GM12875 (cell line): Measurements from ENCODE around the gene VPS13D.

Experiments
- H3K4me3 ChIP-seq: one replicate; pipeline ENCODE4 v1.5.1; 2011; ENCODE audit warnings: low read depth, low read length, control low read depth
- TF ChIP-seq, protein P1 (sequence below): IDR thresholded peaks from 2 replicates; pipeline ENCODE4 v1.5.1; 2011; ENCODE audit warnings: low read depth, mild to moderate bottlenecking, control low read depth, inconsistent platforms, low read length, moderate library complexity, borderline replicate concordance; ENCODE audit not compliant: insufficient read depth

The VPS13D gene

DNA sequence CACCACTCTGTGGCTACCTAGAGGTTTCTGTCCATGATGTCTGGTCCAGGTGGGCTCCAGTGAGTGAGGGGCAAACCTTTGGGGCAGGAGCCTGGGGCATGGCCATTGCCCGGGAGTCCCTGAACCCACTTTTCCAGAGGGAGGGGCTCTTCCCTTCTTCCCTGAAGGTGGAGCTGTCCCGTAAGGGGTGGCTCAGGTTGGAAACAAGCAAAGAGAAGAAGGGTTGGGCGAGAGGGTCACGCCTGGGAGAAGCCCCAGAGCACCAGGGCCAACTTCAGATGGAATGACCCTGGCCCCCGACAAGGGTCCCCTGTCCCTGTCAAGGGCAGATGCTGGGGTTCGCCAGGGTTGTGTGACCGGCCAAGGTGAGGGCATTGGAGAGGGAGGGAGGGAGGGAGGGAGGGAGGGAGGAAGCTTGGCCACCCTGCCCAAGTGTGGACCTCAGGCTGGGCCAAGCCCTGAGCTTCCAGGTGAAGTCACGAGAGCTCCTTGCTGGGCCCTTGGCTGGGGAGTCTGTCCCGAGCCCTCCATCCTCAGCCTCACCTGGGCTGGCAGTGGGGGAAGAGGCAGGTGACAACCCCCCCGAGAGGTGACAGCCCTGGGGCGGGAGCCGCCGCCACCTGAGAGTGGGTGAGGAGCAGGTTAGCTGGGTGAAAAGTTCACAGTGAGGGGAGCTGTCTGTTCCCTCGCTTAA, 318.6 kb downstream of the VPS13D start:
- no peak overlapping the region for H3K4me3 ChIP-seq
- TF ChIP-seq, protein P1, sequence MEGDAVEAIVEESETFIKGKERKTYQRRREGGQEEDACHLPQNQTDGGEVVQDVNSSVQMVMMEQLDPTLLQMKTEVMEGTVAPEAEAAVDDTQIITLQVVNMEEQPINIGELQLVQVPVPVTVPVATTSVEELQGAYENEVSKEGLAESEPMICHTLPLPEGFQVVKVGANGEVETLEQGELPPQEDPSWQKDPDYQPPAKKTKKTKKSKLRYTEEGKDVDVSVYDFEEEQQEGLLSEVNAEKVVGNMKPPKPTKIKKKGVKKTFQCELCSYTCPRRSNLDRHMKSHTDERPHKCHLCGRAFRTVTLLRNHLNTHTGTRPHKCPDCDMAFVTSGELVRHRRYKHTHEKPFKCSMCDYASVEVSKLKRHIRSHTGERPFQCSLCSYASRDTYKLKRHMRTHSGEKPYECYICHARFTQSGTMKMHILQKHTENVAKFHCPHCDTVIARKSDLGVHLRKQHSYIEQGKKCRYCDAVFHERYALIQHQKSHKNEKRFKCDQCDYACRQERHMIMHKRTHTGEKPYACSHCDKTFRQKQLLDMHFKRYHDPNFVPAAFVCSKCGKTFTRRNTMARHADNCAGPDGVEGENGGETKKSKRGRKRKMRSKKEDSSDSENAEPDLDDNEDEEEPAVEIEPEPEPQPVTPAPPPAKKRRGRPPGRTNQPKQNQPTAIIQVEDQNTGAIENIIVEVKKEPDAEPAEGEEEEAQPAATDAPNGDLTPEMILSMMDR: no peak

DNA sequence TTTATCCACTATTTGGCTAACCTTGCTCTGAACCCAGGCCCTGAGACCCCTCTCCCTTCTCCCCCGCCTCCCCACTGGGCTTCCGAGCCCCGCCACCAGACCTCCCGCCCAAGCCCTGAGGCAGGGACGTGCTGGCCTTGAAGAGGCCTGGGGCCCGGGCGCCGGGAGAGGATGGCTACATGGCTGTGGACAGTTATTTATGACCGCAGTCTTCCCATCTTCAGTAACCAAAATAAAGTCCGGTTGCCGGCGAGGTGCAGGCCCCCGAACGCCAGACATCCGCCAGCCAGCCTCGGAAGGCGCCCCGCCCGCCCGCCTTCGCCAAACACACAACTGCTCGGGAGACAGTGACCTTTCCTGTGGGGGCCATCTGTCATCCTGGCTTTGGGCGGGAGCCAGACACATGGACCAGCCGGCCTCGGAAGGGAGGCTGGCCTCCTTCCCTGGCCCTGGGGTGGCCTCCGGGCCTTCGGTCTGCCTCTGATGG, 319.2 kb downstream of the VPS13D start:
- TF ChIP-seq, protein P1: no peak
- no peak overlapping the region for H3K4me3 ChIP-seq

DNA sequence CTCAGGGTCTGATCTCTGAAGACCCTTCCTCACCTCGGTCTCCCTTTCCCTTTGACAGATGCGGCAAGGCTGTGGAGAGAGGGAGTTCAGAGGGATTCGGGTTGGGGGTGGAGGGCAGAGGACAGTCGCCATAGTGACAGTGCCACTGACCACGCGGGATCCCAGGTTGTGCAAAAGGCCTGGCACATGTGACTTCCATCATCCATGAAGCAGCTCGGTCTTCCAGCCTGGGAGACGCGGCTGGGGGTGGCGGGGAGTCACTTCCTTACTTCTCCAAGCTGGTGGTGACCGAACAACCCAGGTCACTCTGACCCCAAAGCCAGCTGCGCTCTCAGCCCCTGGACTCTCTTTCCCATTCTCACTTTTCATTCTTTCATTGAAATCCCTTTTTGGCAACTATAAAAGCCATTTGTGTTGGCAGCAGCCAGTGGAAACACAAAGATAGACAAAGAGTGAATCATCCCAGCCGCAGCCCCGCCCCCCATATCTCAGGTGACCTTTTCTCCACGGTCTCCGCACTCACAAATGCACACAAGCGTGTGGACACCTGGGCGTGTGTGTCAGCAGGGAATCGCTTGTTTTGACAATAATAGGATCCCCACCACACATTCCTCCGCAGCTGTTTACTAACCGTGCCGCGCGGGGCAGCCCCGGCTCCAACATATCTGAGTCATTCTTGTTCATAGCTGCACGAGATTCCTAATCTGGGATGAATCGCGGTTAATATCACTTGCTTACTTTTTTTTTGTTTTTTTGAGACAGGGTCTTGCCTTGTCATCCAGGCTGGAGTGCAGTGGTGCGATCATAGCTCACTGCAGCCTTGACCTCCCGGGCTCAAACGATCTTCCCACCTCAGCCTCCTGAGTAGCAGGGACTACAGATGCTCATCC, 319.9 kb downstream of the VPS13D start:
- TF ChIP-seq, protein P1: no peak
- H3K4me3 ChIP-seq: no peak overlapping the region

DNA sequence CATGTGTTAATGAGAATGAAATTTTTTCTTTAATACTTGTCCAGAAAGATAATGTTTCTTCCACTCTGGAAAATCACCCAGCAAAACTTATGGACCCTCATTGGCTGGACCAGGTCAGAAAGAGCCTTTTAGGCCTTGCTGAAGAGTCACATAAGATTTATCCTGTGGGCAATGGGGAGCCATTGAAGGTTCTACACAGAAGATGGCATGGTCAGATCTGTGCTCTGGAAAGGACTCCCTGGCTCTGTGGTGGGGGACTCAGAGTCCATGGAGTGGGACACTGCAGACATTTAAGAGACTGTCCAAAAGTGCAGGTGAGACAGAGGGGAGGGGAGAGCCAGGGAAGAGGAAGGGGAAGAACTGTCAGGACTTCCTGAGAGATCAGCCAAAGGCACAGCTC, 321.8 kb downstream of the VPS13D start:
- no peak overlapping the region for H3K4me3 ChIP-seq
- TF ChIP-seq, protein P1: no peak

DNA sequence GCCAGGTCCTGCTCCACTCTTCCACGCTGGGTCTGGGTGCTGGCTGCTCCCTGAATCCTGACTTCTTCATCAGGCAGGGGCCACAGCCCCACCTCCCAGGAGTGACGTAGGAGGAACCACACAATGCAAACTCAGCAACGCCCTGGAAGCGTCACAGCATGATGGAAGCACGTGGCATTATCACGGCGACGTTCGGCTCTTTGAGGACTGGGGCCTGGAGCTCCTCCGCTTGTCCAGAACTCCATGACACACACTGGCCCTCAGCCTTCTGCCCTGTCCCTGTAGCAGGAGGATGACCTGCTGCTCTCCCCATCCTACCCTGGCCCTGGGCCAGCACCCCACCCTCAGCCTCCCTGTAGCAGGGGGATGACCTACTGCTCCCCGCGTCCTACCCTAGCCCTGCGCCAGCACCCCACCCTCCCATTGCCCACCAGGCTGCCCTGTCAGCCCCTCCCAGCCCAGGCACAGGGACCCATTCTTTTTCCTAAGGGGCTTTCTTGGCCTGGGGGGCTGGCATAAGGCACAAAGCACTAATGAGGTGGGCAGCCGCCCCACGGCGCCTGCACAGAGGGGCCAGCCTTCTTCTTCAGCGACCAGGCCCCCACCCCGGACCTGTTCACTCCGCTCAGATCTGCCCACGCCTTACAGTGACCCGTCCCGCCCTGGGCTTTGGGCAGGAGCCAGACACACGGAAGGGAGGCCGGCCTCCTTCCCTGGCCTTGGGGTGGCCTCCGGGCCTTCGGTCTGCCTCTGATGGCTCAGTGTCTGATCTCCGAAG, 322.5 kb downstream of the VPS13D start:
- TF ChIP-seq, protein P1: no peak
- H3K4me3 ChIP-seq: no peak overlapping the region

DNA sequence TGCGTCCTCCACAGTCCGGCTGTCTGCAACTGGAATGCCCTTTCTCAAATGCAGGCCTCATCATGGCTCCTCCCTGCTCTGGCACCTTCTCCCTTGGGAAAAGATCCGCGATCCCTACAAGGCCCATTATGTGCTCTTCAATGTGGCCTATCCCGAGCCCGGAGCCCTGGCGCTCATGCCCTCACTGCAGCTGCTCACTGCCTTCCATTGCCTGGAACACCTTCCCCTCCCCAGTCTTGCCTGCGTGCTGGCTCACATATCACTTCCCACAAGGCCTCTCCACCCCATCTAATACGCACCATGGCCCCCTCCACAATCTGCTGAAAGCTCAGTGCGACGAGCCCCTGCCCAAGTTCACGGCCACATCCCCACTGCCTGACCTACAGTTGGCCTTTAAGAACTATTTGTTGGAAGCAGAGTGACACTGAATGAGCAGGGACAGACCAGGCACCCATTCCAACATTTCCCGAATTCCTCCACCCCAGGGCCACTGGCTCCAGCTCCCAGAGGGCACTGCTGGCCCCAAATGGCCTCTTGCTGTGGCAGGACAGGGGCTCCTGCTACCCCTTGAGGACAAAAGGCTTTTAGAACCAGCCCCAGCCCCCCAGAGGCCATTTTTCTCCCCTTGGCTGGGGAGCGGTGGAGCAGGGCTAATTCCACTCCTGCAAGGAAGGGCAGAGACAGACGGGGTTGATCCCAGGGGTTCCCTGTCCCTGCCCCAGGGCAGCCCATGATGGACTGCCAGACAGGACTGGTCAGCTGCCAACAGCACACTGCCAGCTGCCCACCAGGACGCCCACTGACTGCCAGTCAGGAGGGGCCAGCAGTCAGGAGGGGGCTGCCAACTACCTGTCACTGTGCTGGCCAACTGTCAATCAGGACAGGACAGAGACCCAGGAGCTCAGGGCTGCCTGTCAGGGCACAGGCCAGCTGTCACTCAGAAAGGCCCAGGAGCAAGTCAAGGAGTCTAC, 323.4 kb downstream of the VPS13D start:
- H3K4me3 ChIP-seq: no peak overlapping the region
- TF ChIP-seq, protein P1: no peak
